K562 (cell line): ENCODE results near the gene GRK1. TPM values are rescaled to one million over a fixed set of nuclear protein-coding genes. Genes with fewer than 3 reads are reported as not detected.

Experiments
- ATAC-seq: fragments of 200-7000 bp; cut with Tn5 transposase; 3 replicates; pipeline ENCODE4 v1.9.1; 2020; ENCODE audit warnings: moderate library complexity
- BruUV-seq: library from RNA; stranded (reverse); fragments of 400-500 nt; replicated peaks from 2 replicates; lab custom pipeline; 2021; lab: Mats Ljungman, UMichigan
- CTCF ChIA-PET: fragments of 300-600 bp; formaldehyde crosslinking; extraction: SDS; loops from one replicate; lab custom pipeline; 2021; ENCODE audit warnings: low intra/inter-chr PET ratio; lab: Yijun Ruan, JAX
- POLR2A ChIA-PET: fragments of 300-600, 350-650 bp; sonication (Branson Sonifier 250); formaldehyde crosslinking; extraction: SDS; loops from one replicate; lab custom pipeline; 2021; ENCODE audit warnings: antibody characterized with exemption, inconsistent platforms; lab: Yijun Ruan, JAX
- DNase-seq, 4 experiments: peaks; one replicate each; pipeline versions ENCODE4 v3.0.0 to v3.0.0-alpha.2; 2011 to 2018; ENCODE audit warnings: low spot score in 3 of 4, mixed read lengths in 3 of 4; ENCODE audit errors: extremely low read depth in 1 of 4
- FAIRE-seq: peaks from 2 replicates; lab custom pipeline; 2011; peaks lifted over from hg19 to GRCh38; lab: Jason Lieb, UNC
- H2AFZ ChIP-seq: 2 replicates; pipeline ENCODE4 v1.6.0; 2011; ENCODE audit warnings: low read depth, low read length, control low read depth, inconsistent platforms
- H3K27ac ChIP-seq: fragments of 200-600 bp; 3 replicates; pipeline ENCODE4 v1.8.0; 2011; ENCODE audit warnings: low read depth, mild to moderate bottlenecking, control low read depth, inconsistent platforms, low read length, moderate library complexity, mixed read lengths; ENCODE audit errors: extremely low read depth
- H3K27me3 ChIP-seq, 2 experiments: fragments of 300-600 bp in 1 of 2; 2 replicates in 1 of 2; 3 replicates in 1 of 2; pipeline versions ENCODE4 v1.6.0 to v1.8.0; 2011; ENCODE audit warnings: inconsistent platforms in 2 of 2, low read length in 2 of 2, mild to moderate bottlenecking in 1 of 2, mixed read lengths in 1 of 2, moderate library complexity in 1 of 2; ENCODE audit not compliant: control insufficient read depth in 2 of 2, insufficient read depth in 2 of 2
- H3K36me3 ChIP-seq: fragments of 300-600 bp; 3 replicates; pipeline ENCODE4 v1.8.0; 2011; ENCODE audit warnings: mild to moderate bottlenecking, low read length, inconsistent platforms; ENCODE audit not compliant: control insufficient read depth, insufficient read depth
- H3K4me1 ChIP-seq, 2 experiments: fragments of 200-600 bp in 1 of 2; replicated peaks in 1 of 2; 2 replicates in 1 of 2; 3 replicates in 1 of 2; pipeline versions ENCODE4 v1.5.1 to v1.8.0; 2011; ENCODE audit warnings: inconsistent platforms in 2 of 2, low read length in 2 of 2, mild to moderate bottlenecking in 1 of 2, mixed read lengths in 1 of 2, moderate library complexity in 1 of 2; ENCODE audit not compliant: control insufficient read depth in 2 of 2, insufficient read depth in 2 of 2
- H3K4me2 ChIP-seq: 2 replicates; pipeline ENCODE4 v1.6.1; 2011; ENCODE audit warnings: low read length, control low read depth, inconsistent platforms, mixed read lengths; ENCODE audit not compliant: insufficient read depth
- H3K4me3 ChIP-seq: fragments of 200-600 bp; sonication (generic), shearing (Covaris generic); 2 replicates; pipeline ENCODE4 v1.5.1; 2016; ENCODE audit warnings: control low read depth, inconsistent platforms
- H3K79me2 ChIP-seq: fragments of 200-600 bp; 3 replicates; pipeline ENCODE4 v1.8.0; 2011; ENCODE audit warnings: low read length, inconsistent platforms; ENCODE audit not compliant: control insufficient read depth, insufficient read depth
- H3K9ac ChIP-seq, 2 experiments: 2 replicates each; pipeline versions ENCODE4 v1.6.0 to v1.6.1; 2011; ENCODE audit warnings: low read depth in 2 of 2, low read length in 2 of 2, control low read depth in 1 of 2, inconsistent platforms in 1 of 2, mild to moderate bottlenecking in 1 of 2, mixed read lengths in 1 of 2; ENCODE audit not compliant: insufficient read depth in 1 of 2
- H3K9me1 ChIP-seq: one replicate; pipeline ENCODE4 v1.6.0; 2011; ENCODE audit warnings: inconsistent platforms, mild to moderate bottlenecking, low read length, moderate library complexity; ENCODE audit not compliant: control insufficient read depth, insufficient read depth
- H3K9me3 ChIP-seq: replicated peaks from 2 replicates; pipeline ENCODE4 v1.5.1; 2011; ENCODE audit warnings: low read depth, low read length, inconsistent platforms; ENCODE audit not compliant: control insufficient read depth, insufficient read depth
- H4K20me1 ChIP-seq: replicated peaks from 2 replicates; pipeline ENCODE4 v1.6.1; 2011; ENCODE audit warnings: low read length, inconsistent platforms, mixed read lengths; ENCODE audit not compliant: control insufficient read depth, insufficient read depth
- HNRNPH1 ChIP-seq: fragments of 200-400 bp; formaldehyde crosslinking; optimal IDR thresholded peaks from 2 replicates; pipeline ENCODE3; 2017; ENCODE audit warnings: low read depth, mild to moderate bottlenecking, low read length, moderate library complexity
- IRF1 ChIP-seq: sonication (generic); formaldehyde crosslinking; IDR thresholded peaks from 2 replicates; pipeline ENCODE4 v1.8.0; 2022; ENCODE audit warnings: missing genetic modification reagents, mild to moderate bottlenecking, borderline replicate concordance
- NR2C1 ChIP-seq, 2 experiments: fragments of 450-650 bp; IDR thresholded peaks; 2 replicates each; pipeline ENCODE4 v1.6.1; 2017; ENCODE audit warnings: mild to moderate bottlenecking in 2 of 2, antibody characterized with exemption in 1 of 2, inconsistent platforms in 1 of 2, missing compliant biosample characterization in 1 of 2, missing genetic modification characterization in 1 of 2
- PTTG1 ChIP-seq: fragments of 450-650 bp; IDR thresholded peaks from 2 replicates; pipeline ENCODE4 v1.6.1; 2016; ENCODE audit warnings: low read depth, mild to moderate bottlenecking, missing genetic modification characterization, missing compliant biosample characterization
- RNF2 ChIP-seq: sonication (generic); IDR thresholded peaks from 2 replicates; pipeline ENCODE4 v1.6.1; 2016
- STAG1 ChIP-seq: sonication (generic); formaldehyde crosslinking; IDR thresholded peaks from 2 replicates; pipeline ENCODE4 v1.5.0; 2020; ENCODE audit warnings: missing genetic modification reagents, borderline replicate concordance
- TSHZ1 ChIP-seq: fragments of 250-450 bp; sonication (Bioruptor Pico); IDR thresholded peaks from 2 replicates; pipeline ENCODE4 v1.4.0; 2020; ENCODE audit warnings: mild to moderate bottlenecking, moderate library complexity
- ZBTB7A ChIP-seq: IDR thresholded peaks from 2 replicates; pipeline ENCODE4 v1.6.1; 2011; ENCODE audit warnings: low read depth, mild to moderate bottlenecking, low read length, moderate library complexity, borderline replicate concordance; ENCODE audit not compliant: control insufficient read depth
- ZEB2 ChIP-seq: fragments of 450-650 bp; IDR thresholded peaks from 2 replicates; pipeline ENCODE4 v1.6.1; 2016
- WGBS: fragments of 100-300 bp; shearing (Covaris generic); methylation state at CpG from one replicate; pipeline ENCODE4 v1.1.6; 2016; ENCODE audit warnings: low coverage, mixed read lengths; ENCODE audit not compliant: insufficient coverage; ENCODE audit errors: missing lambda C conversion rate; 5-methylcytosine and 5-hydroxymethylcytosine counted together
- in situ Hi-C: fragments of 300-500 bp; cut with MboI; formaldehyde crosslinking; loops from 4 replicates; pipeline ENCODE4 v1.15.0; 2018; ENCODE audit warnings: inconsistent platforms, mixed read lengths
- intact Hi-C: fragments of 100-400 bp; cut with micrococcal nuclease; formaldehyde crosslinking; loops from 2 replicates; pipeline ENCODE4 v1.14.2; 2022
- polyA plus RNA-seq, 8 experiments: library from polyadenylated mRNA; depleted of rRNA in 4 of 8; stranded (reverse) in 5 of 8; unstranded in 3 of 8; fragments of >200 nt; fragmentation: Nextera tagmentation in 2 of 8; fragmentation: Illumina TruSeq in 1 of 8; extraction: Ambion mirVana in 2 of 8; extraction: Trizol in 1 of 8; gene quantifications; 2 replicates each; pipeline versions ENCODE4 v1.2.1 to v1.2.3, GENCODE V29; 2011 to 2014; ENCODE audit warnings: inconsistent platforms in 1 of 8, missing spikeins in 1 of 8
- total RNA-seq, 7 experiments: library from RNA; depleted of rRNA in 6 of 7; stranded (reverse); fragments of >200 nt in 6 of 7; fragmentation: Illumina TruSeq in 2 of 7; extraction: Trizol in 2 of 7; gene quantifications; 2 replicates each; pipeline versions ENCODE4 v1.2.1 to v1.2.3, GENCODE V29; 2011 to 2021; ENCODE audit warnings: low replicate concordance in 1 of 7

GRK1 gene
- total and polyA plus RNA-seq, 9 of the 15 experiments (the other 6 are each of a cell fraction or from before 2014, with no cell fraction given) = 0.09 TPM; not detected in 8

GRCh38 chr13:113665597-113666328, 1.3 kb upstream of the GRK1 start:
- in situ Hi-C loops = loop anchor here (10.0 kb wide), 1 partner anchor 59 kb away; no protein-coding TSS in a partner anchor
- Histone ChIP-seq H3K27me3 (peaks cover 24 to 53% of the 10 kb centered on the region in 2 experiments; a peak in 3 of 5 replicates), H4K20me1 (no peaks in the 10 kb centered on the region), H3K36me3 (no peaks in the 10 kb centered on the region), H3K27ac (no peak overlapping the region), H3K9me1 (no peaks in the 10 kb centered on the region), H2AFZ (no peak overlapping the region), H3K4me2 (no peak overlapping the region), H3K4me1 (peaks cover 0 to 7% of the 10 kb centered on the region in 2 experiments; a peak in 2 of 5 replicates), H3K4me3 (no peak overlapping the region), H3K9me3 (no peaks in the 10 kb centered on the region), H3K9ac (no peak overlapping the region), H3K79me2 (no peaks in the 10 kb centered on the region)
- ChIA-PET POLR2A (no interaction called here), CTCF (no interaction called here)
- BruUV-seq = no TSS peak
- TF ChIP-seq HNRNPH1 (no peak), TSHZ1 (no peak), RNF2 (no peak), NR2C1 (IDR thresholded peaks at IDR 0.05) (no peak), NR2C1 (tag; IDR thresholded peaks at IDR 0.05) (no peak), ZEB2 (peak; percentile 62; the same call in 1 of the 2 replicates), ZBTB7A (no peak), PTTG1 (tag) (no peak), STAG1 (CRISPR knock-in tag) (peak; percentile 8; the same call in 1 of the 2 replicates), IRF1 (no peak)
- no peak for FAIRE-seq
- WGBS = 0% methylated on average over 2 of the region's 3 CpGs
- no peak for ATAC-seq
- no peak for DNase-seq
- intact Hi-C loops = no loop called here
